ENCODE data around the gene PHF19. TPM values are rescaled to one million over a fixed set of nuclear protein-coding genes. Genes with fewer than 3 reads are reported as not detected.

The PHF19 gene
- polyA plus RNA-seq, 1 of the 3 experiments (the other 2 are of a cell fraction) = 33.4 TPM

DNA sequence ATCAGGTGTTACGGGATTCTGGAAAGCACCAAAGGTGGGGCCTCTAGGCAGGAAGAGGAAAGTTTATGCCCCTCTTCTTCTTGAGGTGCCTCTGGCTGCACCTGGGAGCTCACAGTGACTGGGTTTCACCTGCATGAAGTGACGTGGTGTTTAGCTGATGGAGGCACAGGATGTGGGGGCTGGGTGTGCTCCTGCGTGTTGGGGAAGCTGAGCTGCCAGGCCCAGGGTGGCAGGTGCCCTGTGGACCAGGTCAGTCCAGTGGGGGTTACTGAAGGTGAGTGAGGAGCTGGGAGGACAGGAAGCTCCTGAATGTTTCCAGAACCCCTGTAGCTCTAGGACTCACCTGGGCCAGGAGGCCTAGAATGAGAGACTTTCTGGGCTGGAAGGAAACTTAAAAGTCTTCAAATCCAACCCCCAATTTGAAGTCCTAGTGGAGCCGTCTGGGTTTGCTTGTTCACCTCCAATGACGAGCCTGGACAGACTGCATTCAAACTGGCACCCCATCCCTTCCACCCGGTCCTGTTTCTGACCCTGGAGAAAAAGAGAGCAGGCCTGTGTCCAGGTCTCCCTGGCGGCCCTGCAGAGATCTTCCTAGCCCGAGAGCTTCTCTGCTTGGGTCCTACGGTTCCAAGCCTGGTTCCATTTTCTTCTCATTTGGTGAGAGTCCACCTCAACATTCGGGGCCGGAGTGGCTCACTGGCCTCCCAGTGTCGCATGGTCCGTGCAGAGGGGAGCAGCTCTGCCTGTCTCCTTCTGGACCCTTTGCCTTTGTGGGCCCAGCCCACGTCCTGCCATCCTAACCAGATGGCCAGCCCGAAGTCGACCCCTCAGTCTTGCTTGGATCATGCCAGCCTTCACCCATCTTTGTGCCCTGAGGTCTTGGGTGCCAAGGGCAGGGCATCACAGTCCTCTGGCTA, 27.3 kb upstream of the PHF19 start:
- ChIA-PET POLR2A (interaction anchor here (1.0 kb wide), 1 partner anchor 17 kb away, joined by 3 read pairs; no protein-coding TSS in a partner anchor), CTCF (interaction anchor here (0.6 to 1.0 kb wide), 2 partner anchors 10 to 17 kb away, joined by 3 read pairs; no protein-coding TSS in a partner anchor)
- peaks cover 6% of the 10 kb centered on the region for H3F3A ChIP-seq (replicated peaks; ENCODE audit: insufficient read depth)
- H3K9me2 ChIP-seq = no peaks in the 10 kb centered on the region
- TF ChIP-seq PBX3 (IDR thresholded peaks at IDR 0.05) (no peak), SIN3A (IDR thresholded peaks at IDR 0.05; ENCODE audit: borderline replicate concordance, low read depth, low read length) (no peak), GABPA (IDR thresholded peaks at IDR 0.05; ENCODE audit: low read depth) (no peak), MAX (IDR thresholded peaks at IDR 0.05; ENCODE audit: low read depth) (no peak), JUND (IDR thresholded peaks at IDR 0.05) (no peak), FOXM1 (IDR thresholded peaks at IDR 0.05; ENCODE audit: low read depth) (no peak), NFIC (IDR thresholded peaks at IDR 0.05; ENCODE audit: borderline replicate concordance) (no peak), GATA2 (CRISPR knock-in tag; IDR thresholded peaks at IDR 0.05) (no peak), POLR2AphosphoS5 (IDR thresholded peaks at IDR 0.05; ENCODE audit: low read depth, low read length) (no peak), ELF1 (IDR thresholded peaks at IDR 0.05) (no peak), FOXJ3 (CRISPR knock-in tag; IDR thresholded peaks at IDR 0.05) (no peak), TEAD4 (IDR thresholded peaks at IDR 0.05; ENCODE audit: borderline replicate concordance, insufficient read depth) (no peak), CTCF (IDR thresholded peaks at IDR 0.05) (no peak), YY1 (IDR thresholded peaks at IDR 0.05; ENCODE audit: low read depth) (no peak), CHD2 (IDR thresholded peaks at IDR 0.05; ENCODE audit: low read length, partially characterized antibody) (no peak), NRF1 (IDR thresholded peaks at IDR 0.05; ENCODE audit: low read depth, low read length) (no peak), MEF2A (IDR thresholded peaks at IDR 0.05; ENCODE audit: borderline replicate concordance, low read depth) (no peak), RCOR1 (IDR thresholded peaks at IDR 0.05; ENCODE audit: low read length) (no peak), SMC3 (IDR thresholded peaks at IDR 0.05; ENCODE audit: low read depth, low read length) (no peak), FOSL2 (IDR thresholded peaks at IDR 0.05; ENCODE audit: borderline replicate concordance, low read depth) (no peak)
- no peak overlapping the region for H3K4me3 ChIP-seq (ENCODE audit: low read depth in 2 of 2, low read length in 1 of 2)
- no peaks in the 10 kb centered on the region for H3K79me2 ChIP-seq (ENCODE audit: insufficient read depth)
- no peak overlapping the region for H3K4me2 ChIP-seq
- H3K27me3 ChIP-seq (ENCODE audit: insufficient read depth) = no peaks in the 10 kb centered on the region
- no peak overlapping the region for H3K9ac ChIP-seq
- no peak overlapping the region for H3K27ac ChIP-seq (ENCODE audit: low read depth in 2 of 2, low read length in 1 of 2)
- 92% methylated on average over 7 of the region's 16 CpGs for WGBS (ENCODE audit: low lambda C conversion rate)
- H4K20me1 ChIP-seq (ENCODE audit: insufficient read depth) = no peaks in the 10 kb centered on the region
- no peak overlapping the region for H2AFZ ChIP-seq (ENCODE audit: low read depth)
- no peaks in the 10 kb centered on the region for H3K36me3 ChIP-seq (replicated peaks in 1 of 2; ENCODE audit: control insufficient read depth in 1 of 2, insufficient read depth in 2 of 2, low read length in 1 of 2)
- DNase-seq = no peak
- no peaks in the 10 kb centered on the region for H3K9me3 ChIP-seq
- H3K4me1 ChIP-seq (ENCODE audit: control insufficient read depth in 1 of 2, insufficient read depth in 2 of 2, low read depth in 1 of 2, low read length in 1 of 2) = no peaks in the 10 kb centered on the region; a peak in 1 of 4 replicates
